Thyroid gland (tissue), 4 donors: ENCODE results near the gene LCN10.

ENCODE experiments used
- CTCF ChIP-seq, 6 experiments: fragments of 200-600 bp in 3 of 6; fragments of 450-650 bp in 3 of 6; sonication (generic) in 3 of 6; IDR thresholded peaks; one replicate each; pipeline ENCODE4 v1.5.1; 2016 to 2019; ENCODE audit warnings: antibody characterized with exemption in 6 of 6, mild to moderate bottlenecking in 2 of 6, inconsistent platforms in 1 of 6, moderate library complexity in 1 of 6
- POLR2A ChIP-seq, 2 donors: fragments of 450-650 bp; IDR thresholded peaks; one replicate each; pipeline ENCODE4 v1.6.1; 2017; ENCODE audit warnings: antibody characterized with exemption in 2 of 2, mild to moderate bottlenecking in 2 of 2, moderate library complexity in 1 of 2

GRCh38 chr9:136791516-136792276 lies 49.0 kb upstream of the LCN10 start:
- TF ChIP-seq CTCF (IDR thresholded peaks at IDR 0.05) (peak; percentile 90 to 96 (median 94)), POLR2A (IDR thresholded peaks at IDR 0.05) (no peak)
